ENCODE results near the gene COL12A1. TPM values are rescaled to one million over a fixed set of nuclear protein-coding genes. Genes with fewer than 3 reads are reported as not detected.
A peak's percentile ranks its signal among the peaks of the same experiment; 100 is the strongest.

Gene COL12A1
- total and polyA plus RNA-seq, 4 donors = 11.8 to 214 (median 97.0) TPM

GRCh38 chr6:75208298-75209183 lies 2.7 kb upstream of the COL12A1 start:
- 19 to 20% methylated on average over 33 of the region's 33 CpGs for WGBS, 2 donors
- ATAC-seq (ENCODE audit: low FRiP score) (peak; percentile 81), DNase-seq (peak; percentile 89 to 96)
- no peak overlapping the region for H3K4me3 ChIP-seq (ENCODE audit: low read length in 2 of 2)
- no peak overlapping the region for H3K27ac ChIP-seq (ENCODE audit: low read depth in 1 of 2, low read length in 2 of 2)
- H3K27me3 ChIP-seq (ENCODE audit: control insufficient read depth in 1 of 2, insufficient read depth in 2 of 2, low read length in 1 of 2) = no peaks in the 10 kb centered on the region
- H3K4me1 ChIP-seq (ENCODE audit: control insufficient read depth in 1 of 2, insufficient read depth in 2 of 2, low read length in 2 of 2) = no peaks in the 10 kb centered on the region
- H3K9me3 ChIP-seq (ENCODE audit: control insufficient read depth, low read length) = no peaks in the 10 kb centered on the region
- H3K36me3 ChIP-seq (ENCODE audit: control insufficient read depth in 1 of 2, insufficient read depth in 2 of 2, low read length in 1 of 2) = no peaks in the 10 kb centered on the region
- intact Hi-C loops (cut with DNase I) = loop anchor here (2.0 to 10.0 kb wide), 10 partner anchors 271 to 1471 kb away; no protein-coding TSS in a partner anchor

- intact Hi-C loops (cut with DNase I) = loop anchor here (5.0 to 10.0 kb wide), 8 partner anchors 269 to 1469 kb away; no protein-coding TSS in a partner anchor
- H3K27ac ChIP-seq (ENCODE audit: low read depth in 1 of 2, low read length in 2 of 2) = peak overlapping the region in 1 of 2 donors; percentile 28
- no peaks in the 10 kb centered on the region for H3K36me3 ChIP-seq (ENCODE audit: control insufficient read depth in 1 of 2, insufficient read depth in 2 of 2, low read length in 1 of 2)
- 30 to 37% methylated on average over 35 of the region's 35 CpGs for WGBS, 2 donors
- DNase-seq (peak; percentile 55 to 81), ATAC-seq (ENCODE audit: low FRiP score) (peak; percentile 1)
- no peaks in the 10 kb centered on the region for H3K4me1 ChIP-seq (ENCODE audit: control insufficient read depth in 1 of 2, insufficient read depth in 2 of 2, low read length in 2 of 2)
- no peaks in the 10 kb centered on the region for H3K27me3 ChIP-seq (ENCODE audit: control insufficient read depth in 1 of 2, insufficient read depth in 2 of 2, low read length in 1 of 2)
- no peaks in the 10 kb centered on the region for H3K9me3 ChIP-seq (ENCODE audit: control insufficient read depth, low read length)
- peak overlapping the region; percentile 56 to 73 for H3K4me3 ChIP-seq (ENCODE audit: low read length in 2 of 2)
Measured at GRCh38 chr6:75206576-75207342, 906 bp upstream of the COL12A1 start.

- DNase-seq (peak; percentile 70 to 89), ATAC-seq (ENCODE audit: low FRiP score) (peak; percentile 37)
- 0% methylated on average over 47 of the region's 47 CpGs for WGBS, 2 donors
- Histone ChIP-seq H3K27me3 (ENCODE audit: control insufficient read depth in 1 of 2, insufficient read depth in 2 of 2, low read length in 1 of 2) (no peaks in the 10 kb centered on the region), H3K4me1 (ENCODE audit: control insufficient read depth in 1 of 2, insufficient read depth in 2 of 2, low read length in 2 of 2) (no peaks in the 10 kb centered on the region), H3K27ac (ENCODE audit: low read depth in 1 of 2, low read length in 2 of 2) (peak overlapping the region; percentile 1 to 43), H3K36me3 (ENCODE audit: control insufficient read depth in 1 of 2, insufficient read depth in 2 of 2, low read length in 1 of 2) (no peaks in the 10 kb centered on the region), H3K4me3 (ENCODE audit: low read length in 2 of 2) (peak overlapping the region; percentile 56 to 73), H3K9me3 (ENCODE audit: control insufficient read depth, low read length) (no peaks in the 10 kb centered on the region)
- intact Hi-C loops (cut with DNase I) = loop anchor here (5.0 to 10.0 kb wide), 9 partner anchors 108 to 1468 kb away; no protein-coding TSS in a partner anchor
Measured at GRCh38 chr6:75204959-75205775, 686 bp downstream of the COL12A1 start.

- Histone ChIP-seq H3K4me3 (ENCODE audit: low read length in 2 of 2) (peak overlapping the region; percentile 56 to 73), H3K27ac (ENCODE audit: low read depth in 1 of 2, low read length in 2 of 2) (peak overlapping the region in 1 of 2 donors; percentile 43), H3K4me1 (ENCODE audit: control insufficient read depth in 1 of 2, insufficient read depth in 2 of 2, low read length in 2 of 2) (no peaks in the 10 kb centered on the region), H3K9me3 (ENCODE audit: control insufficient read depth, low read length) (no peaks in the 10 kb centered on the region), H3K36me3 (ENCODE audit: control insufficient read depth in 1 of 2, insufficient read depth in 2 of 2, low read length in 1 of 2) (no peaks in the 10 kb centered on the region), H3K27me3 (ENCODE audit: control insufficient read depth in 1 of 2, insufficient read depth in 2 of 2, low read length in 1 of 2) (no peaks in the 10 kb centered on the region)
- intact Hi-C loops (cut with DNase I) = loop anchor here (5.0 to 10.0 kb wide), 5 partner anchors 107 to 600 kb away; no protein-coding TSS in a partner anchor
- DNase-seq (peak; percentile 87 to 91), ATAC-seq (ENCODE audit: low FRiP score) (peak; percentile 59)
- WGBS, 2 donors = 0 to 1% methylated on average over 35 of the region's 35 CpGs
Measured at GRCh38 chr6:75204217-75204958, 1.5 kb downstream of the COL12A1 start.

GRCh38 chr6:75203721-75204120 lies 2.1 kb downstream of the COL12A1 start:
- intact Hi-C loops (cut with DNase I) = loop anchor here (5.0 to 10.0 kb wide), 5 partner anchors 106 to 599 kb away; no protein-coding TSS in a partner anchor
- 9 to 27% methylated on average over 5 of the region's 5 CpGs for WGBS, 2 donors
- H3K36me3 ChIP-seq (ENCODE audit: control insufficient read depth in 1 of 2, insufficient read depth in 2 of 2, low read length in 1 of 2) = no peaks in the 10 kb centered on the region
- no peaks in the 10 kb centered on the region for H3K9me3 ChIP-seq (ENCODE audit: control insufficient read depth, low read length)
- no peaks in the 10 kb centered on the region for H3K27me3 ChIP-seq (ENCODE audit: control insufficient read depth in 1 of 2, insufficient read depth in 2 of 2, low read length in 1 of 2)
- H3K4me1 ChIP-seq (ENCODE audit: control insufficient read depth in 1 of 2, insufficient read depth in 2 of 2, low read length in 2 of 2) = no peaks in the 10 kb centered on the region
- ATAC-seq (ENCODE audit: low FRiP score) (no peak), DNase-seq (no peak)
- no peak overlapping the region for H3K4me3 ChIP-seq (ENCODE audit: low read length in 2 of 2)
- no peak overlapping the region for H3K27ac ChIP-seq (ENCODE audit: low read depth in 1 of 2, low read length in 2 of 2)

- no peaks in the 10 kb centered on the region for H3K36me3 ChIP-seq (ENCODE audit: control insufficient read depth in 1 of 2, insufficient read depth in 2 of 2, low read length in 1 of 2)
- no peaks in the 10 kb centered on the region for H3K9me3 ChIP-seq (ENCODE audit: control insufficient read depth, low read length)
- DNase-seq = no peak
- H3K27ac ChIP-seq (ENCODE audit: low read depth in 1 of 2, low read length in 2 of 2) = no peak overlapping the region
- no peaks in the 10 kb centered on the region for H3K27me3 ChIP-seq (ENCODE audit: control insufficient read depth in 1 of 2, insufficient read depth in 2 of 2, low read length in 1 of 2)
- intact Hi-C loops (cut with DNase I) = loop anchor here (5.0 to 10.0 kb wide), 5 partner anchors 105 to 598 kb away; no protein-coding TSS in a partner anchor
- no peaks in the 10 kb centered on the region for H3K4me1 ChIP-seq (ENCODE audit: control insufficient read depth in 1 of 2, insufficient read depth in 2 of 2, low read length in 2 of 2)
- ATAC-seq (ENCODE audit: low FRiP score) = no peak
- WGBS, 2 donors = 85 to 90% methylated on average over 12 of the region's 12 CpGs
- no peak overlapping the region for H3K4me3 ChIP-seq (ENCODE audit: low read length in 2 of 2)
Measured at GRCh38 chr6:75202676-75203131, 3.1 kb downstream of the COL12A1 start.

- Histone ChIP-seq H3K27ac (ENCODE audit: low read depth in 1 of 2, low read length in 2 of 2) (no peak overlapping the region), H3K36me3 (ENCODE audit: control insufficient read depth in 1 of 2, insufficient read depth in 2 of 2, low read length in 1 of 2) (no peaks in the 10 kb centered on the region), H3K4me1 (ENCODE audit: control insufficient read depth in 1 of 2, insufficient read depth in 2 of 2, low read length in 2 of 2) (no peaks in the 10 kb centered on the region), H3K9me3 (ENCODE audit: control insufficient read depth, low read length) (no peaks in the 10 kb centered on the region), H3K27me3 (ENCODE audit: control insufficient read depth in 1 of 2, insufficient read depth in 2 of 2, low read length in 1 of 2) (no peaks in the 10 kb centered on the region), H3K4me3 (ENCODE audit: low read length in 2 of 2) (peak overlapping the region in 1 of 2 donors; percentile 17)
- intact Hi-C loops (cut with DNase I) = loop anchor here (5.0 to 10.0 kb wide), 5 partner anchors 105 to 597 kb away; no protein-coding TSS in a partner anchor
- DNase-seq (peak; percentile 74 to 85), ATAC-seq (ENCODE audit: low FRiP score) (peak; percentile 35)
- WGBS, 2 donors = 8 to 19% methylated on average over 46 of the region's 46 CpGs
Measured at GRCh38 chr6:75201901-75202672, 3.8 kb downstream of the COL12A1 start.

All from aorta (tissue), 5 donors.